Stimulated activated CD4-positive, alpha-beta T cell treated with anti-CD3 and anti-CD28 coated beads, Interleukin-15, amount 100 ng/mL, for 24 hours (primary cell): ENCODE results near the gene CENPP.

Experiments used
- DNase-seq: peaks from one replicate; pipeline ENCODE4 v3.0.0-alpha.2; 2020

The CENPP gene

DNA sequence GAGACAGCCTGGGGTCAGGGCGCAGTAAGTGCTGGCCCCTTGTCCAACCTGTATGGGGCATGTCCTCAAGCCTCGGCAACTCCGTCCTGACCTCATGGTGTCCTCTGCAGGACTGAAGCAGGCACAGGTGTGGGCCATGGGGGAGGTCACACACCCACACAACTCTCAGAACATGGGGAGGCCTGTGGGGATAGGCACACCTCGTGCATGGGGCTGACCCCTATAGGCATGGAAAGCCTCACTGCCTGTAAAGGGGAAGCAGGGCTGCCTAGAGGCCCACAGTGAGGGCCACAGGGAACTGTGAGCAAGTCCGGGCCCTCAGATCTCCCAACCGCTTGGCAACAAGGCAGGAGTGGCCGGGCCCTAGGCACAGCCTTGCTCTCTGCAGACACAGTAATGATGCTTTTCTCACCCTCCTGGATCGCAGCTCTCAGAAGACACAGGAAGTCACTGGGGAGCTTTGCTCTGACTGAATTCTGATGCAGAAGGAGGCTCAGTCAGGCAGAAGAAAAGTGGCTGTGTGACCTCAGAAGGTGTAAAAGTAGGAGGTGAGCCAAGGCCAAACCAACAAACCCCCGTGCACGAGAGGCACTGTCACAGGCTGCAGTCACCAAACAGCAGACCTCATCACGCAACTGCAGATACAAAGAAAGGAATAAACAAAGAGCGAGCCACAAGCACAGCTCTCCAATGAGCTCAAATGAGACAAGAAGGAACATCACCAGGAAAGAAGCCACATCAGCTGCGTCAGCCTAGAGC lies 338.8 kb downstream of the CENPP start:
- peak; percentile 18 for DNase-seq

GRCh38 chr9:92665836-92666235 lies 340.1 kb downstream of the CENPP start:
- DNase-seq, result no peak

DNA sequence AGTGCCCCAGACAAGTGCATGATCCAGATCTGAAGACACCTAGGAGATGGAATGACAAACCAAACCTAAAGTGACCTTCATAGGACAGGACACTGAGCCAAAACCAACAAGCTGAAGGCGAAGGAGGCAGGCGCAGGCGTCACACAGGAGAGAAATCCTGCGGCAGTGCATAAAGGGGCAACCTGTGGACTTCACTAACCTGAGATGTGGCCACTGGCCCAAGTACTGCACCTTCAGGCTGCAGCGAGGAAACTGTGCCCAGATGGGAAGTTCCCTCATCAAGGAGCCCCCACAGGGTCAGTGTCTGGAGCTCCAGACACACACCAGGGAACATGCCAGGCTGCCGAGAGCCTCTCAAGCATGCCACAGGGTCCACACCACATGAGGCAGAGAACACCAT lies 340.5 kb downstream of the CENPP start:
- DNase-seq, result no peak

DNA sequence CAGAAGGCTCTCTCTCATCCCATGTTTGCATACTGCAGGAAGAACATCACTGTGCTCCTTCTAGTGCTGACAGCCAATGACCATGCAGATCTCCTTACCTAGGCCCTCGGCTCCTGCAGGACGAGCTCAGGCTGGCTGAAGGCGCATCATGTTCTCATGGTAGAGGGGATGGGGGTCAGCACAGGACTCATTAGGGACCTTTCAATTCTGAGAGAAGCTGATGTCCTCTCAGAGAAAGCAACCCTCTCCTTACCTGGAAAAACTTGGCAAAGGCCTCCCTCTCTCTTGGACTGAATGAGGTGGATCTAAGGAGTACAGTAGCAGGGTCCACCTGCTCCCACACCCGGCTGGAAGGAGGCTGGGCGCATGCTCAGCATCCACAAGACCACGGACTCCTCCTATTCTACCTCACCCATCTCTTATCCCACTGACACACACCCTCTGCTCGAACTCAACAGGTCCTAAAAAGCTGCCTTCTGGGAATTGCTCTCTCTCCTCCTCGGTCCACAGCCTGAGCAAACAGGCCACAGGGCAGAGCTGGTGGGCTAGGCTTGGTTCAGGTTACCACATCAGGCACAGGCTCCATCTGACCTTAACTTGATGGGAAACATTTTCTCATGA lies 341.3 kb downstream of the CENPP start:
- no peak for DNase-seq

DNA sequence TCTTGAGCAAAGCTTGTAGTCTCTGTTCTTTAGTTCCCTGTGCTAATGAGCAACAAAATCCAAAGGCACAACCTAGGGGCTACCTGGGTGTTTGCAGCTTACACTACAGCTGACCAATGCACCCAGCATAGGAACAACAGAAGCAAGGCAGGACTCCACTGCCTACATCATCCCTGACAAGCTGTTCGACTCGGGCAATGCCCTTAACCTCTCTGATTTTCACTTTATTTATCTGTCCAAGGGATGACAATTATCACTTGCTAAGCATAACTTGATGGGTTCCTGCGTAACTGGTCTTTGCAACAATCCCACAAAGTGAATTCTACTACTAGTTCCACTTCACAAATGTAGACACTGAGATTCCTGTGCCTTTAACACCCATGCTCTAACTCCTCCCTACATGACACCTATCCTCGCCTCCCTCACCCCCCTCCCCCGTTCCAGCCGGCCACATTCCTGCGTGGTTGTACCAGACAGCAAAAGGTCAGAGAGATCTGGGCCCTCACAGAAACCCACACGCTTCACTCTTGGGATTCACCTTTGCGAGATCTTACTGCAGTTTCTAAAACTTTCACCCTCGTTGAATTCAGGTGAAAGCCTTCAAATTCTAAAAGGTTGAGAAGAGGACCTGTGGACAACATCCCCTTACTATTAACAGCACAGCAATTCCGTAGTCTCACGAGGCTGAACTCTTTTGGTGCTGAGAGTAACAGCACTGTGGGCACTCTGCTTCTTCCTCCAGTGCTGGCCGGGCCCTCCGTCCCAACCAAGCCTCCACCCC lies 343.2 kb downstream of the CENPP start:
- peak; percentile 71 for DNase-seq

- peak; percentile 46 for DNase-seq
Observed at GRCh38 chr9:92669527-92669889, 343.8 kb downstream of the CENPP start.
